BJ (cell line): ENCODE results near the gene CISH. TPM values are rescaled to one million over a fixed set of nuclear protein-coding genes. Genes with fewer than 3 reads are reported as not detected.

Source experiments
- CTCF ChIA-PET: fragments of 350-600 bp; formaldehyde crosslinking; extraction: SDS; loops from one replicate; lab custom pipeline; 2021; ENCODE audit warnings: antibody characterized with exemption, inconsistent platforms; lab: Yijun Ruan, JAX
- POLR2A ChIA-PET: fragments of 300-600 bp; sonication (Branson Sonifier 250); formaldehyde crosslinking; extraction: SDS; loops from one replicate; lab custom pipeline; 2021; ENCODE audit warnings: antibody characterized with exemption; lab: Charles Lee
- DNase-seq: peaks from one replicate; pipeline ENCODE4 v3.0.0-alpha.2; 2011; ENCODE audit warnings: low read depth
- H3K27me3 ChIP-seq: 2 replicates; pipeline ENCODE4 v1.6.0; 2011; ENCODE audit warnings: low read length; ENCODE audit not compliant: control insufficient read depth, insufficient read depth
- H3K36me3 ChIP-seq: 2 replicates; pipeline ENCODE4 v1.5.1; 2011; ENCODE audit warnings: low read length; ENCODE audit not compliant: control insufficient read depth, insufficient read depth
- H3K4me3 ChIP-seq: 2 replicates; pipeline ENCODE4 v1.5.1; 2011; ENCODE audit warnings: low read depth, mild to moderate bottlenecking, control low read depth, low read length
- CTCF ChIP-seq: IDR thresholded peaks from 2 replicates; pipeline ENCODE4 v1.5.1; 2011; ENCODE audit warnings: low read depth, mild to moderate bottlenecking, control low read depth, inconsistent platforms, low read length, moderate library complexity; ENCODE audit not compliant: insufficient read depth
- polyA plus RNA-seq: library from polyadenylated mRNA; depleted of rRNA; stranded (reverse); fragments of >200 nt; gene quantifications from 2 replicates; pipeline ENCODE4 v1.2.3, GENCODE V29; 2011

The CISH gene
- polyA plus RNA-seq, 1 experiment: 2.6 TPM

- CTCF ChIA-PET: interaction anchor here (1.2 to 10.7 kb wide), 2 partner anchors 9 to 19 kb away, joined by 4 to 106 read pairs; partner anchors contain the start of genes CISH and MAPKAPK3
- POLR2A ChIA-PET: no interaction called here
- H3K36me3 ChIP-seq: no peaks in the 10 kb centered on the region
- no peak for DNase-seq
- no peaks in the 10 kb centered on the region for H3K27me3 ChIP-seq
- H3K4me3 ChIP-seq: no peak overlapping the region
- TF ChIP-seq CTCF: no peak
Measured at GRCh38 chr3:50594253-50594785, 17.3 kb downstream of the CISH start.

GRCh38 chr3:50592568-50592967 is 19.0 kb downstream of the CISH start:
- no peak for DNase-seq
- no peaks in the 10 kb centered on the region for H3K36me3 ChIP-seq
- ChIA-PET POLR2A (interaction anchor here (0.6 kb wide), 1 partner anchor 505 kb away, joined by 3 read pairs; no protein-coding TSS in a partner anchor), CTCF (interaction anchor here (0.8 to 10.7 kb wide), 3 partner anchors 8 to 23 kb away, joined by 3 to 106 read pairs (median 3); partner anchors contain the start of genes CISH, HEMK1 and MAPKAPK3)
- H3K27me3 ChIP-seq: no peaks in the 10 kb centered on the region
- no peak overlapping the region for H3K4me3 ChIP-seq
- no peak for TF ChIP-seq CTCF

GRCh38 chr3:50591196-50591741 is 20.3 kb downstream of the CISH start:
- CTCF ChIA-PET: interaction anchor here (0.6 to 10.7 kb wide), 7 partner anchors 9 to 799 kb away, joined by 3 to 106 read pairs (median 4); partner anchors contain the start of genes CISH, HEMK1, MAPKAPK3 and RBM15B

GRCh38 chr3:50588759-50589433 is 22.7 kb downstream of the CISH start:
- no peaks in the 10 kb centered on the region for H3K36me3 ChIP-seq
- no peak for TF ChIP-seq CTCF
- H3K4me3 ChIP-seq: no peak overlapping the region
- DNase-seq: no peak
- H3K27me3 ChIP-seq: no peaks in the 10 kb centered on the region
- POLR2A ChIA-PET: no interaction called here
- CTCF ChIA-PET: interaction anchor here (0.7 to 10.7 kb wide), 4 partner anchors 12 to 24 kb away, joined by 3 to 106 read pairs (median 5); partner anchors contain the start of genes CISH and MAPKAPK3

More at GRCh38 chr3:50591196-50591741, 20.3 kb downstream of the CISH start:
- POLR2A ChIA-PET: no interaction called here
- TF ChIP-seq CTCF: no peak
- Histone ChIP-seq H3K36me3 (no peaks in the 10 kb centered on the region), H3K4me3 (no peak overlapping the region), H3K27me3 (no peaks in the 10 kb centered on the region)
- DNase-seq: no peak
